ENCODE data around the gene RNF166.
A peak's percentile ranks its signal among the peaks of the same experiment; 100 is the strongest.

Gene RNF166

GRCh38 chr16:88650749-88651275 lies 55.4 kb downstream of the RNF166 start, which contains the start of gene CYBA:
TSS of gene CYBA (minus strand) at chr16:88651053. CDS start at chr16:88651013, 40 bp downstream.
- peak; percentile 76 for DNase-seq

- DNase-seq = no peak
These were observed 56.1 kb downstream of the RNF166 start for GRCh38 chr16:88649924-88650748.

- DNase-seq = no peak
These were observed 56.8 kb downstream of the RNF166 start for GRCh38 chr16:88649195-88649923.

GRCh38 chr16:88647178-88648070 lies 58.8 kb downstream of the RNF166 start:
- DNase-seq = no peak

Measured in right hindlimb (tissue), 1 donor.